ENCODE data around the gene MRLN.
"Not testable (repeated sequence)": the region's sequence is repeated elsewhere in the genome, so short reads cannot be mapped to it uniquely, and the experiment has no call there.

GRCh38 chr10:59744762-59745161 is 8.5 kb downstream of the MRLN start:
- not testable (repeated sequence) for TF ChIP-seq CTCF, POLR2A (IDR thresholded peaks at IDR 0.05)

Measured in esophagus squamous epithelium (tissue), 4 donors.